ENCODE data around the gene CPT1C. TPM values are rescaled to one million over a fixed set of nuclear protein-coding genes. Genes with fewer than 3 reads are reported as not detected.

The CPT1C gene
- total and polyA plus RNA-seq, 4 donors = 0.37 to 0.75 (median 0.59) TPM

DNA sequence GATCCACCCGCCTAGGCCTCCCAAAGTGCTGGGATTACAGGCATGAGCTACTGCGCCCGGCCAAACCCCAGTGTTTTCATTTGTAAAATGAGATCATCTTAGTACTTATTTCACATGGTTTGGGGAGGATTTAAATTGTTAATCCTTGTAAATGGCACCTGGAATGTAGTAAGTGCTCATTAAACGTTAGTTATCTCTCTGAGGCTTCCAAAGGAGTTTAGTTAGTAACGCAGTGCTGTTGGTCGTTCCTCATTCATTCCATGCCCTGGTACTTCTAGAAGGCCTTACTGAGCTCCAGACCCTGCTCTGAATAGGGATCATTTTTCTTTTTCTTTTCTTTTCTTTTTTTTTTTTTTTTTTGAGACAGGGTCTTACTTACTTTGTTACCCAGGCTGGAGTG lies 5.2 kb downstream of the CPT1C start:
- WGBS = 85% methylated on average over 6 of the region's 6 CpGs
- H3K27me3 ChIP-seq (ENCODE audit: control insufficient read depth in 4 of 4, insufficient read depth in 4 of 4, low read length in 3 of 4) = no peaks in the 10 kb centered on the region
- no peak overlapping the region for H3K27ac ChIP-seq (ENCODE audit: low read depth in 1 of 2, low read length in 2 of 2)
- TF ChIP-seq HNF4G (IDR thresholded peaks at IDR 0.05) = no peak
- TF ChIP-seq FOXA1 (IDR thresholded peaks at IDR 0.05) = no peak
- H3K36me3 ChIP-seq (ENCODE audit: control insufficient read depth in 4 of 4, insufficient read depth in 3 of 4, low read depth in 1 of 4, low read length in 3 of 4) = no peaks in the 10 kb centered on the region
- H3K9me3 ChIP-seq (ENCODE audit: control insufficient read depth in 4 of 4, low read length in 3 of 4) = no peaks in the 10 kb centered on the region
- no peak for DNase-seq (ENCODE audit: low spot score)
- no peak overlapping the region for H3K9ac ChIP-seq (ENCODE audit: low read depth in 1 of 2, low read length in 2 of 2)
- peaks cover 0 to 6% (median 0%) of the 10 kb centered on the region in 4 donors for H3K4me1 ChIP-seq (ENCODE audit: control insufficient read depth in 4 of 4, insufficient read depth in 4 of 4, low read length in 3 of 4)
- H3K4me3 ChIP-seq (ENCODE audit: low read depth in 1 of 3, low read length in 3 of 3) = no peak overlapping the region

DNA sequence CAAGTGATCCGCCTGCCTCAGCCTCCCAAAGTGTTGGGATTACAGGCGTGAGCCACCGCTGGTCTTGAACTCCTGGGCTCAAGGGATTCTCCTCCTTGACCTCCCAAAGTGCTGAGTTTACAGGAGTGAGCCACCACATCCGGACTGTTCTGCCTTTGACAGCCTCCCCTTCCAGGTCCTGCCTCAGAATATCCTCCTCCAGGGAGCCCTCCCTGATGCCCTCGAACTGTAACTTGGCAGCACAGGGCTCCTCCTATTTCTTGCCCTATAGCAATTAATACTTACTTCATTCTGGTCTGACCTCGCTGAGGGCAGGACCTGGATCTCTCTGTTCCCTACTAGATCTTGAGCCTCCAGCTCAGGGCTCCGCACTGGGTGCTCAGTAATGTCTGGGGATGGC lies 5.9 kb downstream of the CPT1C start:
- Histone ChIP-seq H3K27me3 (ENCODE audit: control insufficient read depth in 4 of 4, insufficient read depth in 4 of 4, low read length in 3 of 4) (no peaks in the 10 kb centered on the region), H3K27ac (ENCODE audit: low read depth in 1 of 2, low read length in 2 of 2) (no peak overlapping the region)
- 92% methylated on average over 7 of the region's 7 CpGs for WGBS

DNA sequence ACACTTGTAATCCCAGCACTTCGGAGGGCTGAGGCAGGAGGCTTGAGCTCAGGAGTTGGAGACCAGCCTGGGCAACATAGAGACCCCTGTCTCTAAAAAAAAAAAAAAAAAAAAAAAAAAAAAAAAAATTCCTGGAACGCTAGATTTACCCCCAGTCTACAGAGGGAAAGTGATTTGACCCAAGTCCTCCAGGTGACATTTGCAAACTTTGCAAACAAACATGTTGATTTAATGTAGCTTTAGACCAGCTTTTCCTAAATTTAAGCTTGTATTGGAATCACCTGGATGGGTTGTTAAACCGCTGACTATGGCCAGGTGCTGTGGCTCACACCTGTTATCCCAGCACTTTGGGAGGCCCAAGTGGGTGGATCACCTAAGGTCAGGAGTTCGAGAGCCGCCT lies 8.4 kb downstream of the CPT1C start:
- 85% methylated on average over 5 of the region's 5 CpGs for WGBS
- H3K27ac ChIP-seq (ENCODE audit: low read depth in 1 of 2, low read length in 2 of 2) = no peak overlapping the region
- no peaks in the 10 kb centered on the region for H3K4me1 ChIP-seq (ENCODE audit: control insufficient read depth in 4 of 4, insufficient read depth in 4 of 4, low read length in 3 of 4)
- H3K27me3 ChIP-seq (ENCODE audit: control insufficient read depth in 4 of 4, insufficient read depth in 4 of 4, low read length in 3 of 4) = no peaks in the 10 kb centered on the region
- H3K9me3 ChIP-seq (ENCODE audit: control insufficient read depth in 4 of 4, low read length in 3 of 4) = no peaks in the 10 kb centered on the region
- H3K9ac ChIP-seq (ENCODE audit: low read depth in 1 of 2, low read length in 2 of 2) = no peak overlapping the region
- no peak overlapping the region for H3K4me3 ChIP-seq (ENCODE audit: low read depth in 1 of 3, low read length in 3 of 3)
- H3K36me3 ChIP-seq (ENCODE audit: control insufficient read depth in 4 of 4, insufficient read depth in 3 of 4, low read depth in 1 of 4, low read length in 3 of 4) = no peaks in the 10 kb centered on the region
- DNase-seq (ENCODE audit: low spot score) = no peak
- TF ChIP-seq SP1 (IDR thresholded peaks at IDR 0.05) (no peak), YY1 (IDR thresholded peaks at IDR 0.05) (no peak), EGR1 (IDR thresholded peaks at IDR 0.05; ENCODE audit: low read depth in 2 of 2) (no peak), RXRA (IDR thresholded peaks at IDR 0.05) (no peak), RAD21 (IDR thresholded peaks at IDR 0.05) (no peak), GABPA (IDR thresholded peaks at IDR 0.05 in 1 of 2, conservative IDR thresholded peaks at IDR 0.05 in 1 of 2) (no peak), FOXA1 (IDR thresholded peaks at IDR 0.05) (no peak), FOXA2 (IDR thresholded peaks at IDR 0.05) (no peak), HNF4G (IDR thresholded peaks at IDR 0.05) (no peak), JUND (IDR thresholded peaks at IDR 0.05) (no peak), NR2F2 (IDR thresholded peaks at IDR 0.05) (no peak), TAF1 (conservative IDR thresholded peaks at IDR 0.05) (no peak), HNF4A (conservative IDR thresholded peaks at IDR 0.05) (no peak)
- TF ChIP-seq, protein P1, sequence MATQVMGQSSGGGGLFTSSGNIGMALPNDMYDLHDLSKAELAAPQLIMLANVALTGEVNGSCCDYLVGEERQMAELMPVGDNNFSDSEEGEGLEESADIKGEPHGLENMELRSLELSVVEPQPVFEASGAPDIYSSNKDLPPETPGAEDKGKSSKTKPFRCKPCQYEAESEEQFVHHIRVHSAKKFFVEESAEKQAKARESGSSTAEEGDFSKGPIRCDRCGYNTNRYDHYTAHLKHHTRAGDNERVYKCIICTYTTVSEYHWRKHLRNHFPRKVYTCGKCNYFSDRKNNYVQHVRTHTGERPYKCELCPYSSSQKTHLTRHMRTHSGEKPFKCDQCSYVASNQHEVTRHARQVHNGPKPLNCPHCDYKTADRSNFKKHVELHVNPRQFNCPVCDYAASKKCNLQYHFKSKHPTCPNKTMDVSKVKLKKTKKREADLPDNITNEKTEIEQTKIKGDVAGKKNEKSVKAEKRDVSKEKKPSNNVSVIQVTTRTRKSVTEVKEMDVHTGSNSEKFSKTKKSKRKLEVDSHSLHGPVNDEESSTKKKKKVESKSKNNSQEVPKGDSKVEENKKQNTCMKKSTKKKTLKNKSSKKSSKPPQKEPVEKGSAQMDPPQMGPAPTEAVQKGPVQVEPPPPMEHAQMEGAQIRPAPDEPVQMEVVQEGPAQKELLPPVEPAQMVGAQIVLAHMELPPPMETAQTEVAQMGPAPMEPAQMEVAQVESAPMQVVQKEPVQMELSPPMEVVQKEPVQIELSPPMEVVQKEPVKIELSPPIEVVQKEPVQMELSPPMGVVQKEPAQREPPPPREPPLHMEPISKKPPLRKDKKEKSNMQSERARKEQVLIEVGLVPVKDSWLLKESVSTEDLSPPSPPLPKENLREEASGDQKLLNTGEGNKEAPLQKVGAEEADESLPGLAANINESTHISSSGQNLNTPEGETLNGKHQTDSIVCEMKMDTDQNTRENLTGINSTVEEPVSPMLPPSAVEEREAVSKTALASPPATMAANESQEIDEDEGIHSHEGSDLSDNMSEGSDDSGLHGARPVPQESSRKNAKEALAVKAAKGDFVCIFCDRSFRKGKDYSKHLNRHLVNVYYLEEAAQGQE (IDR thresholded peaks at IDR 0.05) = no peak
- TF ChIP-seq, protein P2, sequence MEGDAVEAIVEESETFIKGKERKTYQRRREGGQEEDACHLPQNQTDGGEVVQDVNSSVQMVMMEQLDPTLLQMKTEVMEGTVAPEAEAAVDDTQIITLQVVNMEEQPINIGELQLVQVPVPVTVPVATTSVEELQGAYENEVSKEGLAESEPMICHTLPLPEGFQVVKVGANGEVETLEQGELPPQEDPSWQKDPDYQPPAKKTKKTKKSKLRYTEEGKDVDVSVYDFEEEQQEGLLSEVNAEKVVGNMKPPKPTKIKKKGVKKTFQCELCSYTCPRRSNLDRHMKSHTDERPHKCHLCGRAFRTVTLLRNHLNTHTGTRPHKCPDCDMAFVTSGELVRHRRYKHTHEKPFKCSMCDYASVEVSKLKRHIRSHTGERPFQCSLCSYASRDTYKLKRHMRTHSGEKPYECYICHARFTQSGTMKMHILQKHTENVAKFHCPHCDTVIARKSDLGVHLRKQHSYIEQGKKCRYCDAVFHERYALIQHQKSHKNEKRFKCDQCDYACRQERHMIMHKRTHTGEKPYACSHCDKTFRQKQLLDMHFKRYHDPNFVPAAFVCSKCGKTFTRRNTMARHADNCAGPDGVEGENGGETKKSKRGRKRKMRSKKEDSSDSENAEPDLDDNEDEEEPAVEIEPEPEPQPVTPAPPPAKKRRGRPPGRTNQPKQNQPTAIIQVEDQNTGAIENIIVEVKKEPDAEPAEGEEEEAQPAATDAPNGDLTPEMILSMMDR (IDR thresholded peaks at IDR 0.05; ENCODE audit: low read depth, low read length, missing input control) = no peak
- TF ChIP-seq, protein P3, sequence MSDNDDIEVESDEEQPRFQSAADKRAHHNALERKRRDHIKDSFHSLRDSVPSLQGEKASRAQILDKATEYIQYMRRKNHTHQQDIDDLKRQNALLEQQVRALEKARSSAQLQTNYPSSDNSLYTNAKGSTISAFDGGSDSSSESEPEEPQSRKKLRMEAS (IDR thresholded peaks at IDR 0.05) = no peak
- TF ChIP-seq, protein P4, sequence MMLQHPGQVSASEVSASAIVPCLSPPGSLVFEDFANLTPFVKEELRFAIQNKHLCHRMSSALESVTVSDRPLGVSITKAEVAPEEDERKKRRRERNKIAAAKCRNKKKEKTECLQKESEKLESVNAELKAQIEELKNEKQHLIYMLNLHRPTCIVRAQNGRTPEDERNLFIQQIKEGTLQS (IDR thresholded peaks at IDR 0.05) = no peak

More for the DNA sequence above, 5.9 kb downstream of the CPT1C start:
- H3K9me3 ChIP-seq (ENCODE audit: control insufficient read depth in 4 of 4, low read length in 3 of 4) = no peaks in the 10 kb centered on the region
- no peak for TF ChIP-seq RXRA (IDR thresholded peaks at IDR 0.05)
- TF ChIP-seq, protein P5, sequence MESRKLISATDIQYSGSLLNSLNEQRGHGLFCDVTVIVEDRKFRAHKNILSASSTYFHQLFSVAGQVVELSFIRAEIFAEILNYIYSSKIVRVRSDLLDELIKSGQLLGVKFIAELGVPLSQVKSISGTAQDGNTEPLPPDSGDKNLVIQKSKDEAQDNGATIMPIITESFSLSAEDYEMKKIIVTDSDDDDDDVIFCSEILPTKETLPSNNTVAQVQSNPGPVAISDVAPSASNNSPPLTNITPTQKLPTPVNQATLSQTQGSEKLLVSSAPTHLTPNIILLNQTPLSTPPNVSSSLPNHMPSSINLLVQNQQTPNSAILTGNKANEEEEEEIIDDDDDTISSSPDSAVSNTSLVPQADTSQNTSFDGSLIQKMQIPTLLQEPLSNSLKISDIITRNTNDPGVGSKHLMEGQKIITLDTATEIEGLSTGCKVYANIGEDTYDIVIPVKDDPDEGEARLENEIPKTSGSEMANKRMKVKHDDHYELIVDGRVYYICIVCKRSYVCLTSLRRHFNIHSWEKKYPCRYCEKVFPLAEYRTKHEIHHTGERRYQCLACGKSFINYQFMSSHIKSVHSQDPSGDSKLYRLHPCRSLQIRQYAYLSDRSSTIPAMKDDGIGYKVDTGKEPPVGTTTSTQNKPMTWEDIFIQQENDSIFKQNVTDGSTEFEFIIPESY (IDR thresholded peaks at IDR 0.05) = no peak
- no peak for TF ChIP-seq TAF1 (conservative IDR thresholded peaks at IDR 0.05)
- TF ChIP-seq, protein P4 (IDR thresholded peaks at IDR 0.05) = no peak
- H3K4me3 ChIP-seq (ENCODE audit: low read depth in 1 of 3, low read length in 3 of 3) = no peak overlapping the region
- no peaks in the 10 kb centered on the region for H3K4me1 ChIP-seq (ENCODE audit: control insufficient read depth in 4 of 4, insufficient read depth in 4 of 4, low read length in 3 of 4)
- no peaks in the 10 kb centered on the region for H3K36me3 ChIP-seq (ENCODE audit: control insufficient read depth in 4 of 4, insufficient read depth in 3 of 4, low read depth in 1 of 4, low read length in 3 of 4)
- DNase-seq (ENCODE audit: low spot score) = no peak
- no peak overlapping the region for H3K9ac ChIP-seq (ENCODE audit: low read depth in 1 of 2, low read length in 2 of 2)

Measured in liver (tissue), 9 donors.